GM13976 (cell line): Measurements from ENCODE around the gene ISX.
A peak's percentile ranks its signal among the peaks of the same experiment; 100 is the strongest.

Experiments
- DNase-seq: peaks from one replicate; pipeline ENCODE4 v3.0.0; 2012; ENCODE audit warnings: low spot score
- in situ Hi-C: fragments of 300-500 bp; cut with MboI; formaldehyde crosslinking; loops from one replicate; pipeline ENCODE4 v1.12.0; 2022; ENCODE audit warnings: low sequenced_read_pairs, mixed read lengths, inconsistent platforms; ENCODE audit not compliant: unreplicated experiment
- TF ChIP-seq, protein P1 (sequence below): IDR thresholded peaks from 2 replicates; pipeline ENCODE4 v1.5.1; 2012; ENCODE audit warnings: borderline replicate concordance, mild to moderate bottlenecking; ENCODE audit not compliant: insufficient read depth; ENCODE audit errors: extremely low read depth, missing control alignments, control extremely low read depth

The ISX gene

GRCh38 chr22:35099883-35100282 lies 33.9 kb downstream of the ISX start:
- no peak for DNase-seq
- TF ChIP-seq, protein P1, sequence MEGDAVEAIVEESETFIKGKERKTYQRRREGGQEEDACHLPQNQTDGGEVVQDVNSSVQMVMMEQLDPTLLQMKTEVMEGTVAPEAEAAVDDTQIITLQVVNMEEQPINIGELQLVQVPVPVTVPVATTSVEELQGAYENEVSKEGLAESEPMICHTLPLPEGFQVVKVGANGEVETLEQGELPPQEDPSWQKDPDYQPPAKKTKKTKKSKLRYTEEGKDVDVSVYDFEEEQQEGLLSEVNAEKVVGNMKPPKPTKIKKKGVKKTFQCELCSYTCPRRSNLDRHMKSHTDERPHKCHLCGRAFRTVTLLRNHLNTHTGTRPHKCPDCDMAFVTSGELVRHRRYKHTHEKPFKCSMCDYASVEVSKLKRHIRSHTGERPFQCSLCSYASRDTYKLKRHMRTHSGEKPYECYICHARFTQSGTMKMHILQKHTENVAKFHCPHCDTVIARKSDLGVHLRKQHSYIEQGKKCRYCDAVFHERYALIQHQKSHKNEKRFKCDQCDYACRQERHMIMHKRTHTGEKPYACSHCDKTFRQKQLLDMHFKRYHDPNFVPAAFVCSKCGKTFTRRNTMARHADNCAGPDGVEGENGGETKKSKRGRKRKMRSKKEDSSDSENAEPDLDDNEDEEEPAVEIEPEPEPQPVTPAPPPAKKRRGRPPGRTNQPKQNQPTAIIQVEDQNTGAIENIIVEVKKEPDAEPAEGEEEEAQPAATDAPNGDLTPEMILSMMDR: no peak
- in situ Hi-C loops: no loop called here

GRCh38 chr22:35102663-35103062 lies 36.7 kb downstream of the ISX start:
- in situ Hi-C loops: no loop called here
- TF ChIP-seq, protein P1: no peak
- peak; percentile 40 for DNase-seq

DNA sequence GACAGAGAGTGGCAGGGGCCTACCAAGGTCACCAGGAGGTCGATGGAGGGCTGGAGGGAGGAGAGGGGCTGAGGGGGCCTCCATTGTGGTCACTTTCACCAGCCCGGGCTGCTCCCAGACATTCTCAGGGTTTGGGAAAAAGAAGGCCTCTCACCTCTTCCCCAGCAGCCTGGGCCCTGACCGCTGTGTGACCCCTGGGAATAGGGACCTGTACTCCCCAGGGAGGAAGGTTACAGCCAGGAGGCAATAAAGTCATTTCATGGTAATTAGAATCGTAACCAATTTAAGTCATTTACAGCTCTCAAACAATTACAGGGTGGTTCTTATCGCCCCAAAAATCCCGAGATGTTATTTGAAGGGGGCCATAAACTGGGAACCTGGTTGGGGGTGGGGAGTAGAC lies 37.8 kb downstream of the ISX start:
- DNase-seq: no peak
- TF ChIP-seq, protein P1: no peak

GRCh38 chr22:35104491-35104890 lies 38.5 kb downstream of the ISX start:
- TF ChIP-seq, protein P1: no peak
- no peak for DNase-seq
- in situ Hi-C loops: no loop called here

More for the DNA sequence above, 37.8 kb downstream of the ISX start:
- in situ Hi-C loops: no loop called here

DNA sequence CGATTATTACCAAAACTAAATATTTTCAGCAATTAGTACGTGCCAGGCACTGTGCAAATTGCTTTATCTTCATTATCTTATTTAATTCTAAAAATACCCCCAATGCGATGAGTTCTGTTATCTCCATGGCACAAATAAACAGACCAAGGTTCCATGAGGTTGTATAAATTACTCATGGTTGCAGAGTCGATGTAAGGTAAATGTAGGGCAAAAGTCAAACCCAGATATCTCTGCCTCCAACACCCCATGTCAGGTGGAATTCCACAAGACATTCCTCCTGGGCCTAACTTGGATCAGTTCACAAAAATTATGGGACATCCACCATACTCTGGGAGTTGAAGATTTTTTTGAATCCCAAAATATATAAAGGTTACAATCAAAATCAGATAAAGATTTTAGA lies 43.7 kb downstream of the ISX start:
- TF ChIP-seq, protein P1: no peak
- in situ Hi-C loops: no loop called here
- no peak for DNase-seq

DNA sequence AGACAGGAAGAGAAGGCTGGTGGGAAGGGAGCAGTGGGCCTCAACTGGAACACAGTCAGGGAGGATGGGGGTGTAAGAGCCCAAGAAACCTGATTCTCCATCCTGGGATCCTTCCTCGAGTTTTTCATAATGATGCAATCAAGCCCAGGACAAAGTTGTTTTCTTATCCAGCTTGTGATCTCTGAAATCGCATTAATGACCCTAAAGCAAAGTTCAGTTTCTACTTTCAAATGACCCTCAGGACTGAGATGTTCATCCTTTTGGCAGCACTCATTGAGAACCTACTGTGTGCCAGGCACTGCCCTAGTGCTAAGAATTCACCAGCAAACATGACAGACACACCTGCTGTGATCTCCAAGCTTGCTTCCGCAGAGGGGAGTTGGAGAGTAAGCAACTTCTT lies 45.3 kb downstream of the ISX start:
- in situ Hi-C loops: no loop called here
- no peak for DNase-seq
- TF ChIP-seq, protein P1: no peak

GRCh38 chr22:35113341-35113740 lies 47.4 kb downstream of the ISX start:
- DNase-seq: no peak
- in situ Hi-C loops: no loop called here
- TF ChIP-seq, protein P1: no peak
